Measurements from ENCODE around the gene CAPZA3.

- no peak for TF ChIP-seq CTCF (IDR thresholded peaks at IDR 0.05; ENCODE audit: low read length)
- TF ChIP-seq EZH2 (IDR thresholded peaks at IDR 0.05; ENCODE audit: borderline replicate concordance, low read length), result no peak
Observed at GRCh38 chr12:18754124-18754707, 16.3 kb downstream of the CAPZA3 start.
